ENCODE measurements around the gene PPL.

- TF ChIP-seq CTCF (IDR thresholded peaks at IDR 0.05; ENCODE audit: low read length) (no peak), EZH2 (IDR thresholded peaks at IDR 0.05; ENCODE audit: borderline replicate concordance, low read length) (no peak)
Measured at GRCh38 chr16:4902038-4902437, 34.9 kb downstream of the PPL start.

Measured in OCI-LY1 (cell line).